ENCODE measurements around the gene CSMD2.

CSMD2 gene

GRCh38 chr1:33634143-33634542, 530.9 kb downstream of the CSMD2 start:
- no peak for DNase-seq
- in situ Hi-C loops (cut with HindIII; ENCODE audit: low pct_ligation_motif_present, low pct_unique_long_range_greater_than_20kb, low sequenced_read_pairs), result no loop called here

- in situ Hi-C loops (cut with HindIII; ENCODE audit: low pct_ligation_motif_present, low pct_unique_long_range_greater_than_20kb, low sequenced_read_pairs), result no loop called here
- peak; percentile 76 for DNase-seq
Measured at GRCh38 chr1:33633019-33633801, 531.8 kb downstream of the CSMD2 start.

GRCh38 chr1:33630686-33631085, 534.3 kb downstream of the CSMD2 start:
- no peak for DNase-seq
- in situ Hi-C loops (cut with HindIII; ENCODE audit: low pct_ligation_motif_present, low pct_unique_long_range_greater_than_20kb, low sequenced_read_pairs), result no loop called here

- in situ Hi-C loops (cut with HindIII; ENCODE audit: low pct_ligation_motif_present, low pct_unique_long_range_greater_than_20kb, low sequenced_read_pairs), result no loop called here
- DNase-seq, result no peak
Measured at GRCh38 chr1:33626801-33627200, 538.2 kb downstream of the CSMD2 start.

GRCh38 chr1:33624991-33625870, 539.8 kb downstream of the CSMD2 start:
- in situ Hi-C loops (cut with HindIII; ENCODE audit: low pct_ligation_motif_present, low pct_unique_long_range_greater_than_20kb, low sequenced_read_pairs), result no loop called here
- no peak for DNase-seq

- DNase-seq, result no peak
- in situ Hi-C loops (cut with HindIII; ENCODE audit: low pct_ligation_motif_present, low pct_unique_long_range_greater_than_20kb, low sequenced_read_pairs), result no loop called here
Measured at GRCh38 chr1:33624261-33624990, 540.6 kb downstream of the CSMD2 start.

GRCh38 chr1:33623811-33624210, 541.2 kb downstream of the CSMD2 start:
- in situ Hi-C loops (cut with HindIII; ENCODE audit: low pct_ligation_motif_present, low pct_unique_long_range_greater_than_20kb, low sequenced_read_pairs), result no loop called here
- DNase-seq, result no peak

- in situ Hi-C loops (cut with HindIII; ENCODE audit: low pct_ligation_motif_present, low pct_unique_long_range_greater_than_20kb, low sequenced_read_pairs), result no loop called here
- DNase-seq, result no peak
Measured at GRCh38 chr1:33622757-33623156, 542.3 kb downstream of the CSMD2 start.

GRCh38 chr1:33618636-33619035, 546.4 kb downstream of the CSMD2 start:
- in situ Hi-C loops (cut with HindIII; ENCODE audit: low pct_ligation_motif_present, low pct_unique_long_range_greater_than_20kb, low sequenced_read_pairs), result no loop called here
- no peak for DNase-seq

- in situ Hi-C loops (cut with HindIII; ENCODE audit: low pct_ligation_motif_present, low pct_unique_long_range_greater_than_20kb, low sequenced_read_pairs), result no loop called here
- DNase-seq, result no peak
Measured at GRCh38 chr1:33617451-33617850, 547.6 kb downstream of the CSMD2 start.

- DNase-seq, result no peak
- in situ Hi-C loops (cut with HindIII; ENCODE audit: low pct_ligation_motif_present, low pct_unique_long_range_greater_than_20kb, low sequenced_read_pairs), result no loop called here
Measured at GRCh38 chr1:33616780-33617179, 548.2 kb downstream of the CSMD2 start.

- in situ Hi-C loops (cut with HindIII; ENCODE audit: low pct_ligation_motif_present, low pct_unique_long_range_greater_than_20kb, low sequenced_read_pairs), result no loop called here
Measured at GRCh38 chr1:33615546-33615945, 549.5 kb downstream of the CSMD2 start.

GRCh38 chr1:33610864-33611455, 554.1 kb downstream of the CSMD2 start:
- in situ Hi-C loops (cut with HindIII; ENCODE audit: low pct_ligation_motif_present, low pct_unique_long_range_greater_than_20kb, low sequenced_read_pairs), result no loop called here

More at GRCh38 chr1:33615546-33615945, 549.5 kb downstream of the CSMD2 start:
- DNase-seq, result no peak

GRCh38 chr1:33610391-33610790, 554.6 kb downstream of the CSMD2 start:
- DNase-seq, result no peak

More at GRCh38 chr1:33610864-33611455, 554.1 kb downstream of the CSMD2 start:
- DNase-seq, result no peak

GRCh38 chr1:33609739-33610138, 555.3 kb downstream of the CSMD2 start:
- no peak for DNase-seq
- in situ Hi-C loops (cut with HindIII; ENCODE audit: low pct_ligation_motif_present, low pct_unique_long_range_greater_than_20kb, low sequenced_read_pairs), result no loop called here

More at GRCh38 chr1:33610391-33610790, 554.6 kb downstream of the CSMD2 start:
- in situ Hi-C loops (cut with HindIII; ENCODE audit: low pct_ligation_motif_present, low pct_unique_long_range_greater_than_20kb, low sequenced_read_pairs), result no loop called here

GRCh38 chr1:33608825-33609400, 556.1 kb downstream of the CSMD2 start:
- no peak for DNase-seq
- in situ Hi-C loops (cut with HindIII; ENCODE audit: low pct_ligation_motif_present, low pct_unique_long_range_greater_than_20kb, low sequenced_read_pairs), result no loop called here

GRCh38 chr1:33607444-33608005, 557.5 kb downstream of the CSMD2 start:
- in situ Hi-C loops (cut with HindIII; ENCODE audit: low pct_ligation_motif_present, low pct_unique_long_range_greater_than_20kb, low sequenced_read_pairs), result no loop called here
- DNase-seq, result no peak

GRCh38 chr1:33606272-33606671, 558.8 kb downstream of the CSMD2 start:
- in situ Hi-C loops (cut with HindIII; ENCODE audit: low pct_ligation_motif_present, low pct_unique_long_range_greater_than_20kb, low sequenced_read_pairs), result no loop called here

More at GRCh38 chr1:33606272-33606671, 558.8 kb downstream of the CSMD2 start:
- DNase-seq, result no peak
